ENCODE results near the gene SF3B3. TPM values are rescaled to one million over a fixed set of nuclear protein-coding genes. Genes with fewer than 3 reads are reported as not detected.
A peak's percentile ranks its signal among the peaks of the same experiment; 100 is the strongest.

Gene SF3B3
- total RNA-seq, 1 donor from 2014 or later: 91.3 TPM

GRCh38 chr16:70556063-70556462 is 32.4 kb downstream of the SF3B3 start:
- Histone ChIP-seq H3K27me3 (no peaks in the 10 kb centered on the region), H3K27ac (no peak overlapping the region), H3K36me3 (peaks cover 0 to 85% of the 10 kb centered on the region in 2 donors), H3K9me3 (no peaks in the 10 kb centered on the region), H3K4me1 (peaks cover 24% of the 10 kb centered on the region), H3K4me3 (no peak overlapping the region)
- TF ChIP-seq CTCF (IDR thresholded peaks at IDR 0.05) (no peak), POLR2A (IDR thresholded peaks at IDR 0.05) (no peak), POLR2AphosphoS5 (IDR thresholded peaks at IDR 0.05; ENCODE audit: insufficient read depth in 1 of 2, low read depth in 1 of 2) (no peak)
- DNase-seq (ENCODE audit: extremely low spot score in 2 of 2): no peak
- intact Hi-C loops (cut with DNase I): no loop called here

GRCh38 chr16:70561623-70562022 is 38.0 kb downstream of the SF3B3 start:
- H3K9me3 ChIP-seq: no peaks in the 10 kb centered on the region
- H3K36me3 ChIP-seq: peaks cover 11 to 97% of the 10 kb centered on the region in 2 donors
- H3K4me1 ChIP-seq: peaks cover 7% of the 10 kb centered on the region
- no peaks in the 10 kb centered on the region for H3K27me3 ChIP-seq
- TF ChIP-seq POLR2A (IDR thresholded peaks at IDR 0.05): no peak
- TF ChIP-seq POLR2AphosphoS5 (IDR thresholded peaks at IDR 0.05; ENCODE audit: insufficient read depth in 1 of 2, low read depth in 1 of 2): peak in 1 of 2 donors; percentile 71
- intact Hi-C loops (cut with DNase I): no loop called here
- DNase-seq (ENCODE audit: extremely low spot score in 2 of 2): no peak
- no peak overlapping the region for H3K27ac ChIP-seq
- no peak overlapping the region for H3K4me3 ChIP-seq

- TF ChIP-seq CTCF (IDR thresholded peaks at IDR 0.05) (no peak), POLR2A (IDR thresholded peaks at IDR 0.05) (no peak), POLR2AphosphoS5 (IDR thresholded peaks at IDR 0.05; ENCODE audit: insufficient read depth in 1 of 2, low read depth in 1 of 2) (no peak)
- no peak for DNase-seq (ENCODE audit: extremely low spot score in 2 of 2)
- H3K9me3 ChIP-seq: no peaks in the 10 kb centered on the region
- no peaks in the 10 kb centered on the region for H3K27me3 ChIP-seq
- no peak overlapping the region for H3K4me3 ChIP-seq
- H3K27ac ChIP-seq: peak overlapping the region; percentile 10
- H3K36me3 ChIP-seq: peaks cover 16 to 99% of the 10 kb centered on the region in 2 donors
- peaks cover 7% of the 10 kb centered on the region for H3K4me1 ChIP-seq
- intact Hi-C loops (cut with DNase I): no loop called here
Observed at GRCh38 chr16:70563636-70564035, 40.0 kb downstream of the SF3B3 start.

- Histone ChIP-seq H3K27me3 (no peaks in the 10 kb centered on the region), H3K36me3 (peaks cover 16 to 100% of the 10 kb centered on the region in 2 donors), H3K4me3 (no peak overlapping the region), H3K9me3 (no peaks in the 10 kb centered on the region), H3K27ac (no peak overlapping the region), H3K4me1 (peaks cover 7% of the 10 kb centered on the region)
- TF ChIP-seq POLR2AphosphoS5 (IDR thresholded peaks at IDR 0.05; ENCODE audit: insufficient read depth in 1 of 2, low read depth in 1 of 2) (no peak), CTCF (IDR thresholded peaks at IDR 0.05) (no peak), POLR2A (IDR thresholded peaks at IDR 0.05) (no peak)
- intact Hi-C loops (cut with DNase I): no loop called here
- DNase-seq (ENCODE audit: extremely low spot score in 2 of 2): no peak
Observed at GRCh38 chr16:70565053-70565452, 41.4 kb downstream of the SF3B3 start.

- Histone ChIP-seq H3K4me1 (peaks cover 17% of the 10 kb centered on the region), H3K27ac (no peak overlapping the region), H3K4me3 (no peak overlapping the region), H3K9me3 (no peaks in the 10 kb centered on the region), H3K27me3 (no peaks in the 10 kb centered on the region), H3K36me3 (peaks cover 12 to 95% of the 10 kb centered on the region in 2 donors)
- no peak for DNase-seq (ENCODE audit: extremely low spot score in 2 of 2)
- intact Hi-C loops (cut with DNase I): no loop called here
- TF ChIP-seq POLR2AphosphoS5 (IDR thresholded peaks at IDR 0.05; ENCODE audit: insufficient read depth in 1 of 2, low read depth in 1 of 2) (peak in 1 of 2 donors; percentile 7), POLR2A (IDR thresholded peaks at IDR 0.05) (no peak)
Observed at GRCh38 chr16:70568601-70569237, 45.1 kb downstream of the SF3B3 start.

- H3K36me3 ChIP-seq: peaks cover 12 to 86% of the 10 kb centered on the region in 2 donors
- intact Hi-C loops (cut with DNase I): no loop called here
- peaks cover 27% of the 10 kb centered on the region for H3K4me1 ChIP-seq
- TF ChIP-seq POLR2AphosphoS5 (IDR thresholded peaks at IDR 0.05; ENCODE audit: insufficient read depth in 1 of 2, low read depth in 1 of 2) (no peak), POLR2A (IDR thresholded peaks at IDR 0.05) (no peak), CTCF (IDR thresholded peaks at IDR 0.05) (no peak)
- H3K27ac ChIP-seq: no peak overlapping the region
- no peak for DNase-seq (ENCODE audit: extremely low spot score in 2 of 2)
- H3K27me3 ChIP-seq: no peaks in the 10 kb centered on the region
- H3K4me3 ChIP-seq: no peak overlapping the region
- no peaks in the 10 kb centered on the region for H3K9me3 ChIP-seq
Observed at GRCh38 chr16:70569752-70570151, 46.1 kb downstream of the SF3B3 start.

Data from vagina (tissue), 2 donors.